COR-L47 (cell line): ENCODE measurements around the gene GARIN5B.

Experiments used
- DNase-seq: peaks from one replicate; lab custom pipeline; 2025; lab: John Stamatoyannopoulos, UW

Gene GARIN5B

DNA sequence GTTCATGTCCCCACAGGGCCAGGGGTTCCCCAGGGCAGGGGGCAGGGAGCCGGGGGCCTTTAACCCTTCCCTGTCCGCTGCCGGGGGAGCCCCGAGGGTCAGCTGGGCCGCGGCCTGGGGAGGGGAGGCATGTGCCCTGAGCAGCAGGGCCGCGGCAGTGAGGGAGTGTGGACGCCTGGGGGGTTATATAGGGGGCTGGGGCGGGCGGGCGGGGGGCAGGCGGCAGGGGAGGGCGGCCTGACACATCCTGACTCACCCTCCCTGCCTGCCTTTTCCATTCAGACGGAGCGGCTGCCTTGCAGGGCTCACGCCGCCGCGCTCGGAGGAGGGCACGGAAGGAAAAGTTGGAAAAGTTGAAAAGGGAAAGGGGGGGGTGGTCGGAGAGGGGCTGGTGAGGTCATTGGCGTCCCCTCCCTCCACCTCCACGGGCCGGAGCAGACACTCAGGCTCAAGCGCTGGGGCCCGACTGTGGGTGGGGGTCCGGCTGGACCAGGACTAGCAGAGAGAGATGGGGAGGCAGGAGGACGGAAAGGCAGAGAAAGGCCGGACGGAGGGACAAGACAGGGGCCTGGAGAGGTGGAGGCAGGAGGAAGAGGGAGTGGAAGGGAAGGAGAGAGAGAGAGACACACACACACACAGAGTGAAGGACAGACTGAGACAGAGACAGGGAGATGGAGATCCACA lies 7.4 kb upstream of the GARIN5B start, which contains the start of gene IL11:
TSS of gene IL11 (minus strand) at position 159 of the 684 bp plus-strand sequence. CDS start at position 6, 153 bp downstream.
- no peak for DNase-seq

DNA sequence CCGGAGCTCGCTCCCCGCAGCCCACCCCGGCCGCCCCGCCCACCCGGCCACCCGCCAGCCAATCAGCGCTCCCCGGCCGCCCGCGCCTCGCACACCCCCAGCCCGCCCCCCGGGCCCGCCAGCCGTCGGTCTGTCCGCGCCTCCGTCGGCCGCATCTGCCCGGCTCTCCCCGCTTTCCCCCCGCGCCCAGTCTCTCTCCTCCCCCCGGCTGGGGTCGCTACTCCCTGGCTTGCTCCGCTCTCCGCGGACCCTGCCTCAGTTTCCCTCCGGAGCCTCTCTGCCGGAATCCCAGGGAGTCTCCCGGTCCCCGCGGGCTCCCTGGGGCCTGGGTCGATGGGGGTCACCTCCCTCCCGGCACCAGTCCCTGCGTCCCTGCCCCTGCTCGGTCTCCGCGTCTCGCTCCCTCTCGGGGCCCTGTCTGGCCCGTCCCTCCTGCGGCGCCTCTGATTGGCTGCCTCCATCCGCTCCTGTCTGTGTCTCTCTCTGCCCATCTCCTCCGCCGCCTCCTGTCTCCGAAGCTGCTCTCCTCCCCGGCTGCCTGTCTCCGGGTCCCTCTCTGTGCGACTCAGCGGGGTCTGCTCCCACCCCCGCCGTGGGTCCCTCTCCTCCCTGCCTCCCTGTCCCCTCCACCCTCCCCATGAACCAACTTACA lies 6.7 kb upstream of the GARIN5B start:
- DNase-seq = peak; percentile 48

DNA sequence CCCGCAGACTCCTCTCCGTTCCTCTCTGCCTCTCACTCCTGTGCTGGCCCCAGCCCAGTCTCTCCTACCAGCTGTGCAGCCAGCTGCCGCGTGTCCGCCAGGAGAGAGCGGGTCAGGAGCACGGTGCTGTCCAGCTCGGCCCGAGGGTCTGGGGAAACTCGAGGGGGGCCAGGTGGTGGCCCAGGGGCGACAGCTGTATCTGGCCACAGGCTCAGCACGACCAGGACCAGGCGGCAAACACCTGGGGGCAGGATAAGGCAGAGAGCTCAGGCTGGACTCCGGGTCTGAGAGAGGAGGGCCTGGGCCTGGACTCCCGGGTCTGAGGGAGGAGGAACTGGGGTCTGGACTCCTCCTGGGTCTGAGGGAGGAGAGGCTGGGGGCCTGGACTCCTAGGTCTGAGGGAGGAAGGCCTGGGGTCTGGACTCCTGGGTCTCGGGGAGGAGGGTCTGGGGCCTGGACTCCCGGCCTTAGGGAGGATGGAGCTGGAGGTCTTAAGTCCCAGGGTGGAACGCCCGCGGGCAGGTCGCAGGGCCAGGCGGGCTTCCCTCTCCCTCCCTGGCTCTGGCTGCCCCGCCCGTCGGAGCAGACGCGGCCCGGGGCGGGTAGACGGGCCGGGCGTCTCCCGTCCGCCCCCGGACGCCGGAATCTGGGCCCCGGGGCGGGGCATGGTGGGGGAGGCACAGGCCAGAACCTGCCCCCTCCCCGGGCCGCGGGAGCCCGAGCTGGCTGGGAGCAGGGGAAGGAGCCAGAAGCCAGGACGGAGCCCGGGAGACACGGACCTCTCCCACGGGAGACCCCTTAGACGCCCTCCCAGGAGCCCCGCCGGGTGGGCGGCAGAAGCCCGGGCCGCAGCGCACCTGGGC lies 5.9 kb upstream of the GARIN5B start:
- no peak for DNase-seq

DNA sequence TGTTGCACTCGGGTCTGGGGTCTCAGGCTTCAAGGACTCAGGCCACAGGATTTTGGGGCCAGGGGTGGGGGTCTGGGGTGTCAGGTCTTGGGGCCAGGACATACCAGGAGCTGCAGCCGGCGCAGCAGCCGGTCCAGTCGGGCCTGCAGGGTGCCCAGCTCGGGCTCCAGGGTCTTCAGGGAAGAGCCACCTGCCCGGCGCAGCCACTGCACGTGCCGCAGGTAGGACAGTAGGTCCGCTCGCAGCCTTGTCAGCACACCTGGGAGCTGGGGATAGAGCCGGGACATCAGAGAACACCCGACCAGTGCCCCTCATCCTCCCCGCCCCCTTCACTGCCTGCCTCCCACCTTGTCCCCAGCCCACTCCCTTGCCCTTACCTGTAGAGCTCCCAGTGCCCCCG lies 5.0 kb upstream of the GARIN5B start:
- no peak for DNase-seq

DNA sequence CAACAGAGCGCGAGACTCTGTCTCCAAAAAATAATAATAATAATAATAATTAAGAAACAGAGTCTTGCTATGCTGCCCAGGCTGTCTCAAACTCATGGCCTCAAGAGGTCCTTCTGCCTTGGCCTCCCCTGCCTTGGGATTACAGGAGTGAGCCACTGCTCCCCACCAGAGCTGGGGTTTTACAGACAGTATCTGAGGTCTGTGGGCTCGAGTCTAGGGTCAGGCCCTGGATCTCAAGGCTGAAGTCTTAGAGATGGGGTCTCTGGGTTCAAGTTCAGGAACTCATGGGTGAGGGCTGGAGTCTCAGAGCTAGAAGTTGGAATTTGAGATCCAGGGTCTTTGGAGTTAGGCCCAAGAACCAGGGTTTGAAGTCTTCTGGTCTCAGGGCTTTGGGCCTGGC lies 3.7 kb upstream of the GARIN5B start:
- DNase-seq = no peak

DNA sequence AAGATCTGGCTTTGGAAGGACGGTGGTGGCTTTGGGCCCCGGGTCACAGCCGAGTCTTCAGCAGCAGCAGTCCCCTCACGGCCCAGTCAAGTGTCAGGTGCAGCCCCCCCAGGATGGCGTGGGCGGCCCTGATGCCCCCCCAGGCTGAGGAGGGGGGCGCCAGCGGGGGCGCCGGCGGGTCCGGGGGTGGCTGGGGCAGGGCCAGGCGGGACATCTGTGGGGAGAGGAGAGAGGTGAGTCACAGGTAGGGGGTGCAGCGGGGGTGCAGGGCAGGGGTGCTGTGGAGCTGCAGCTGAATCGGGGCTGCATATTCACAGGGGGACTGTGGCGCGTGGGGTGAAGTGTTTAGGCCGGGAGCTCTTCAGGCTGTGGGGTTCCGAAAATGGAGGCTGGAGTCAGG lies 2.9 kb upstream of the GARIN5B start:
- no peak for DNase-seq

DNA sequence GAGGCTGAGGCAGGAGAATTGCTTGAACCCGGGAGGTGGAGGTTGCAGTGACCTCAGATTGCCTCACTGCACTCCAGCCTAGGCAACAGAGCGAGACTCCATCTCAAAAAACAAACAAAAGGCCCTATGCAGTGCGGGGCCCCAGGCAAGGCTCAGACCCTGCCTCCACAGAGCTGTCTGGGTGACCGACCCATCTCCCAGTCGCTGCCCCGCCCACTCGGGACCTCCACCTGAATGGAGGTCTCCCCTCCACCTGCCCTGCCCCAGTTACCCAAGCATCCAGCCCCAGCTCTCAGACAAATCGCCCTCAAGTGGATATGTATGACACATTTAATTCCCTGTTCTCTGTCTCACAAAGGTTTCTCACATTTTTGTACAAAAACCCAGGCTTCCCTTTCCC lies 2.2 kb upstream of the GARIN5B start:
- DNase-seq = no peak

DNA sequence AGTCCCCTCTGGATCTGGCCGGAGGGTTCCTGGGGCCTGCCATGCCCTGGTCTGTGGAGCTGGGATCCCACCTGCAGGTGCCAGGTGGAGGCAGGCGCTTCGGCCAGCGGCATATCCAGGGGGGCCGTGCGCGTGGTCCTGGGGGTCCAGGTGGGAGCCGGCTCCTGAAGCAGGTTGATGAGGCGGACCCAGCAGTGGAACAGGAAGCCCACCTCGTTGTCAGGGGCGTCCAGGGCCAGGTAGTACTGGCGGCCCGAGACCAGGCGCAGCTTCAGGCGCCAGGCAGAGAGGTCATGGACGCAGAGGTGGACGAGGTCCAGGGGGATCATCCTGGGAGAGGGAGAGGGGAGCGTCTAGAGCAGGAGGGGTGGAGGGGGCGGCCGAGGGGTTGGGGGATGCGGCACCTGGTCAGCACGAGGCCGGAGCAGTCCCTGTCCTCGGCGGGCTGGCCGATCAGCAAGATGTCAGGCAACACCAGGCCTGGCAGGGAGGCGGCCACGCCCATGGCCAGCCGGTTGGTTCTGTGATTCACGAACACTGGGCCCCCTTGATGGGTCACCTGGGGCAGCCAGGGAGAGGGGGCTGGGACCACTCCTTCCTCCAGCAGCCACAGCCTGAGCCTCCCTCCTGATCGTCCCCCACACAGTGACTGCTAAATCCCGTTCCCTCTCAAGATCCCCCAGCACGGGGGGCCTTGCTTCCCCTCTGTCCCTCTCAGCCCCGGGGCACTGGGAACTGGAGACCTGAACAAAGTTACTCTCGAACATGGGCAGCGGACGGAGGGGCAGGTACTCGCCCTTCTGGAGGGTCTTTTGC lies 678 bp downstream of the GARIN5B start:
- no peak for DNase-seq

DNA sequence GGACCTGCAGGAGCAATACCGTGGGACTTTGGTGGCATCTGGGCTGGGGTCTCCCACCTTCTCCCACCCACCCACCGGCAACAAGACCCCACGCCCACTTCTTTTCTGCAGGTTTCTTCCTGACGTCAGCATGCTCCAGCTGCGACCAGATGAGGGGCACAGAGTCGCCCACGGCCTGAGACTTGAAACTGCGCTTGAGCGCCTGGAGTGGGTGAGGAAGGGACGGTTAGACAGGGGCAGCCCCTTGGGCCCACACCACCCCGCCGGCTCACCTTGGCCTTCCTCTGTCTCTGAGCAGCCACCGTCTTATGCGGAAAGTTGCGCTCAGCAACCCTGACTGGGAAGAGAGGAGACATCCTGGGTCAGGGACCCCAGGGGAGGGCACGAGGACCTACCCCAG lies 2.2 kb downstream of the GARIN5B start:
- no peak for DNase-seq

DNA sequence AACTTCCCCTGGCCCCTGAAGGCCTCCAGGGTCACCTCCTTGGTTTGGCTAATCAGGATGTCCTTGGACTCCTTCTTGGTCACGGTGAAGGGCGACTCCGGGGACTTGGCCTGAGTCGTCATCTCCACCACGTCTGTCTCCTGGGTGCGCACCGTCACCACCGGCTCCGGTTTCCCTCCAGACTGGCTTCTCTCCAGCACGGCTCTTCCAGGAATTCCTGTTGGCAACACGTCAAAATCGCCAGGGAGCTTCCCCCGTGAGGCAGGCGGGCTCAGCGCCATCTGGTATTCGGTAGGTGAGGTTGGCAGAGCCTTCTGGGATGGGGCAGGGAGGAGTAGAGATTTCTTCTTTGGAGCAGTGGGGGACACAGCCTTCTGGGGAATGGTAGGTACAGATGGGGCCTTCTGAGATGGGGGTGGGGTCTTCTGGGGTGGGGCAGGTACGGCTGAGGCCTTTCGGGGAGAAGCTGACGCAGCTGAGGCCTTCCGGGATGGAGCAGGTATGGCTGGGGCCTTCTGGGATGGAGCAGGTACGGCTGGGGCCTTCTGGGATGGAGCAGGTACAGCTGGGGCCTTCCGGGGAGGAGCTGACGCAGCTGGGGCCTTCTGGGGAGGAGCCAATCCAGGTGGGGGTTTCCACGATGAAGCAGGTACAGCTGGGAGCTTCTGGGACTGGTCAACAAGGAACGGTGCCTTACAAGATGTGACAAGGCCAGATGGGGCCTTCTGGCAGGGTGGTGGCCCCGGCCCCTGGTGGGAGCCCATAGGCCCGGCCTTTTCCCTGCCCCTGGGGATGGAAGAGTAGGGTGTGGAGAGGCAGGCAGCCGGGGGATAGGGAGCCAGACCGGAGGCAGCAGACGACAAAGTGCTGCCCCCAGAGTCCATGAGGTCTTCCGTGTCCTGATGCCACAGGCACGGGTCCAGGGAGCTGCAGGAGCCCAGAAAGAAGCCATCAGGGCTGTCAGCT lies 3.8 kb downstream of the GARIN5B start:
- DNase-seq = peak; percentile 81

DNA sequence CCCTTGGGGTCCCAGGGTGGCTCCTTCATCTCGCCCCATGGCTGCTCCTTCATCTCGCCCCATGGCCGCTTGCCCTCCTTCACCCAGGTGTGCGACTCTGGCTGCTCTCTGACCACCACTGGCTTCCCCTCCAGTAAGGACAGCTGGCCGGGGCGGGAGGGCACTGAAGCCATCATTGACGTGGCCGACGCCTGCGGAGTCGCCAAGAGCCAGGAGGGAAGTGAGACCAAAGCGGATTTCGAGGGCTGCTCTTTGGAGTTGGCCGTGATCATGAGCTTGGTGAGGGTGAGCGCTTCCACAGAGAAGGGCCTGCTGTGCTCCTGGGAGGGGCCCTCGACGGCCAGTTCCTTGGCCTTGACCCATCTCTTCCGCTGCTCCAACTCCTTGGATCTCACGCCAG lies 4.6 kb downstream of the GARIN5B start:
- no peak for DNase-seq

DNA sequence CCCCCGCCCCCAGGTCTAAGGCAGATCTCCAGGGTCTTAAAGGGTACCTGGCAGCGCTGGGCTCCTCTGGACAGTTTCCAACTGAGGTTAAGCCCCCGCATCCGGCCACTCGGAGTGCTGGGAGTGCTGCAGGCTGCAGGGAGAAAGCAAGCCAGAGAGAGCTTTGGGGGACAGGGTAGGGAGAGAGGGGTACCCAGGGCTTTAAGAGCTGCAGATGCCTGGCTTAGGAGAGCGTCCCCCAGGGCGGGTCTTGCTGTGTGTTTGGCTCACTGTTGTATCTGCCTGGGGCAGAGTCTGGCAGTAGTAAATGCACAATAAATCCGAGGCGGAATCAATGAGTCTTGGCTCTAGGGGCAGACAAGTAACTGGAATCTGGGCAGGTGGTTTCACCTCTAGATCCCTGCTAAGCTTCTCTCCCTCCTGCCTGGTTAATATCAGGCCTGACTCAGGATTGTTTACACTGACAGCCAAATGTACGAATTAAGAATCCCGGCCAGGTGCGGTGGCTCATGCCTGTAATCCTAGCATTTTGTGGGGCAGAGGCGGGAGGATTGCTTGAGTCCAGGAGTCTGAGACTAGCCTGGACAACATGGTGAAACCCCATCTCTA lies 7.7 kb downstream of the GARIN5B start:
- DNase-seq = peak; percentile 14

DNA sequence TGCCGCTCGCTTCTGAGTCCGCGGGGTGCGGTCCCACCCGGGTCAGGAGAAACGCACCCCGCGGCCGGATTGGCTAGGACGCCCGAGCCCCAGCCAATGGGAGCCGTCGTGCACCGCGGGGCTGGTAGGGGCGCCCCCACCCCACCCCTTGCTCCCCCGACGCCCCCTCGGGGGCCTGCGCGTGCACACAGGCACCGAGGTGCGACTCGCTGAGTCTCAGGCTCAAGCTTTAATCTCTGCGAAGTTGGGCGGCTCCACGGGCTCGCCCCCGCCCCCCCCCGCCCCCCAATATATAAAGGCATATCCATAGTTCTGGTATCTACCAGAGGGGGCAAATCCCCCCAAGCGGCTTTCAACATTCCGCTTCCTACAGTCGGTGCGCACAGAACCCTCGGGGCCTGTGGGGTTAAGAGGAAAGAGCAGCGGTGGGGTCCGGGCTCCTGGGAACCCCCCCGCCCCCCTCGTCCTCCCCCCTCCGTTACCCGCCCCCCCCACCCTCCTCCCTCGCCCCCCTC lies 8.3 kb downstream of the GARIN5B start, which contains the start of gene COX6B2:
TSS of gene COX6B2 (minus strand) at position 22 of the 515 bp plus-strand sequence. CDS start 198 bp downstream, outside the sequence.
- DNase-seq = no peak

DNA sequence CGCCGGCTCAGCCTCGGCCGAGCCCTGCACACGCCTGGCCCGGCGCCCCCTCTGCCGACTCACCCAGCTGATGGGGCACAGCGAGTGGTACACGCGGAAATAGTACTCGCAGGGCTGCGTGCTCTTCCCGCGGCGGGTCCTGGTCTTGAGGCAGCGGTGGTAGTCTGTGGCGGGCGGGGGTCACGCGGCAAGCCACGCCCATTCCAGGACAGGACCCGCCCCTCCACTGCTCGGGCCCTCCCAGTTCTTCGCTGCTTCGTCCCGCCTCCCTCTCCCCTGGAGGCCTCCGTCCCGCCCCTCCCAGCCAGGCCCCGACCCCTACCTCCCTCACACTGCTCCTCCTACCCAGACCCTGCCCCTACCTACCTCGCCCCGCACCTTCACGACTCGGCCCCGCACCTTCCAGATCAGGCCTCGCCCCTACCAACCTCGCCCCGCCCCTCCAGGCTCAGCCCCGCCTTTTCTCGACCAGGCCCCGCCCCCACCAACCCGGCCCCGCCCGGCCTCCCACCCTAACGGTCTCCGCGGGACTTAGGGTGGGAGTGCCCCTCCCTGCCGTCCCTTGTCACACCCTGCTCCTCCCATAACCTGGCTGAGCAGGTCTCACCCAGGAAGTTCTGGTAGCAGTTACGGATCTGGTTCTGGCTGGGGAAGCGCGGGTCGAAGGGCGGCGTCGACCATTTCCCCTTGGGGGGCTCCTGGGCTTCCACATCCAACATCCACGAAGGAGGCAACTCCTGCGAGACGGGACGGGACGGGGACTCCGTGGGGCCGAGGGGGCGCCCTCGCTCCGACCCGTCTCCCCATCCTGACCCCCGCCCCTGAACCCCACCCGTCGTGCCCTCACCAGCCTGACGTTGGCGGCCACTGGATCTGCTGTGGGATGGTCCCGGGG lies 9.0 kb downstream of the GARIN5B start:
- no peak for DNase-seq

DNA sequence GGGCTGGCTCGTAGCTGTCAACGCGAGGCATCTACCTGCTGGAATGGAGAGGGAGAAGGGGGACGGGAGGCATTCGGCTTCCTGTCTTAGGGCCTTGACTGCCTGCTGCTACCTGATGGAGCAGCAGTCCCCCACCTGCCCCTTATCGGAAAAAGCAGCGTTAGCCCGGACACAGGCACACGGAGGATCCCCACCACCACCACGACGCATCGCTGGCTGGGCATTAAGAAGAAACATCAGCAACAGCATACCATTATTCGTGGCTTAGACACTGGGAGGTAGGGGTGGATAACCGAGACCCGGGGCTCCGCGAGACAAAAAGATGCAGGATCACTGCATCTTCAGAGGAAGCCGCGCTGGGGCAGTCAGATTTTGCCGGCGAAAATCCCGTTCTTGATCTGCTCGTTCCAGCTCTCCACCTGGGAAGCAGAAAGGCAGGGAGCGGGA lies 9.7 kb downstream of the GARIN5B start:
- no peak for DNase-seq

DNA sequence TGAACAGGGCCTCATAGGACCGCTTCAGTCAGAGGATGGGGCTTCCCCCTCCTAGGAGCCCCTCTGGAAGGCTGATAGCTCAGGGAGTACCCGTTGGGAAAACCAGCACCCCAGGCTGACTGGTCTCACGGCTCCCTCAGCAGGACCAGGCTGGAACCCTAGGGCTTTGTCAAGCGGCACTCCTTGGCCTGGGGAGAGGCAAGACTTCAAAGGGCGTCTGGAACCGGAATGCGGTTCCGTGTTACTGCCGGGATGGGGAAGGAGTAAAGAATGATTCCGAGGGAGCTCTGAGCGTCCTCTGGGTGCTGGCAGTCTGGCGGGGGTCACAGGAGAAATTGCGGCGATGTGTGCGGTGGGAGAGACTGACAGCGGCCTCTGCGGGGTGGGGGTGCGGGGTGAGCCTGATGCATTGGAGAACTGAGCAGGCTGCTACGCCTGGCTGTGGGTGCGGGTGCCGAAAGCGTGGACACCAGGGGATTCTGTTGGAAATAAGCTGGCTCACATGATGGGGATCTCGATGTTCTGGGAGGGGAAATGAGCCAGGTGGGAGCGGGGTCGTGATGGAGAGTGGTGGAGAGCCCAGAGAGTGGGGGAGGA lies 10.4 kb downstream of the GARIN5B start:
- no peak for DNase-seq

DNA sequence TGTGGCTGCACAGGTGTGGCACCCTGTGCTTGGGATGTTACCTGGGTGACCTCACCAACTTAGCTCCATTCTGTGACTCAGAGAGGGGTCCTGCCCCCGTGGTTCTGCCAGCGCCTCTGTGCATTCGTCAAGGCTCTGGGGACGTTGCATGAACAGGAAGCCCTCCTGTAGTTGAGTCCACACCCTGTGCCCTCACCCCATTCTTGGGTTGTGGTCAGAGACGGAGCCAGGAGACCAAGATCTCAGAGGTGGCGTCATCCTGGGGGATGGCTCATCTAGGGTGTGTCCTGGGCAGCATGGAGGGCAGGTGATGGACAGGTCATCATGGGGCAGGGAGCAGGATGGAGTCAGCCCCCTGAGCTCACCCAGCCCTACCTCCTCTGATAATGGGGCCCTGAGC lies 11.0 kb downstream of the GARIN5B start:
- DNase-seq = no peak

DNA sequence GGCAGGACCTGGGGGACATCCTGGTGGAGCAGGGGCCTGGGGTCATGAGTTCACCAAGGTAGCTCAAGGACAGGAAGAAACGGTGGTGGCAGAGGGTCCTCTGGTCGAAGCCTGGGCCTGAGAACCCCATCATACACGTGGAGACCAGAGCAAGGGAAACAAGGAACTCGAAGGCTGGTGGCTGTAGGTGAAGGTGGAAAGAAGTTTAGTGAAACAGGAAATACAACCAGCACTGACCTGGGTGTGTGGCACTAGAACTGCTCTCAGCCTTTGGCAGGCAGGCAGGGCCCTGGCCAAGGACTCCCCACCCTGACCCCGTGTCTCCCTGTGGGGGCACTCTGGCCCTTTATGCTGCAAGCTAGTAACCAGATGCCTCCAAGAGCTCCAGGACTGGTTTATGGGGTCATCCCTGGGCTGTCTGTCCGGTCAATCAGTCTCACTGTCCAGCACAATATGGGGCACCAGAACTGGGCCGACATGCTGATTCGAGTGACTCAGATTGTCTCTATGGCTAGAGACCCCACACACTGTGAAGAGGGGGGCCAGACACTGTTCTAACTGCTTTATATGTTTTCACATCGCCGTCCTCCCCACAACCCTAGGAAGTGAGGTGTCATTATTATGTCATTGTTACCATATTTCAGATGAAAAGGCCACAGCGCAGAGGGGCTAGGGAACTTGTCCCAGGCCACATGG lies 12.3 kb downstream of the GARIN5B start:
- no peak for DNase-seq
